GM12891 (cell line): Measurements from ENCODE around the gene TRAF7.

Experiments used
- PAX5 ChIP-seq: IDR thresholded peaks from 2 replicates; pipeline ENCODE4 v1.6.1; 2011; ENCODE audit warnings: low read length, moderate library complexity, mild to moderate bottlenecking; ENCODE audit not compliant: insufficient read depth, severe bottlenecking
- POLR2A ChIP-seq: IDR thresholded peaks from 2 replicates; pipeline ENCODE4 v1.6.1; 2011; ENCODE audit warnings: low read depth, low read length, control low read depth
- POLR2AphosphoS5 ChIP-seq: IDR thresholded peaks from 2 replicates; pipeline ENCODE4 v1.6.1; 2011; ENCODE audit warnings: low read depth, low read length, control low read depth

GRCh38 chr16:2191446-2191706, 35.8 kb downstream of the TRAF7 start:
- TF ChIP-seq POLR2A, result no peak
- TF ChIP-seq PAX5, result no peak
- TF ChIP-seq POLR2AphosphoS5, result no peak
